ENCODE results near the gene UMAD1.
"Not testable (repeated sequence)": the region's sequence is repeated elsewhere in the genome, so short reads cannot be mapped to it uniquely, and the experiment has no call there.

DNA sequence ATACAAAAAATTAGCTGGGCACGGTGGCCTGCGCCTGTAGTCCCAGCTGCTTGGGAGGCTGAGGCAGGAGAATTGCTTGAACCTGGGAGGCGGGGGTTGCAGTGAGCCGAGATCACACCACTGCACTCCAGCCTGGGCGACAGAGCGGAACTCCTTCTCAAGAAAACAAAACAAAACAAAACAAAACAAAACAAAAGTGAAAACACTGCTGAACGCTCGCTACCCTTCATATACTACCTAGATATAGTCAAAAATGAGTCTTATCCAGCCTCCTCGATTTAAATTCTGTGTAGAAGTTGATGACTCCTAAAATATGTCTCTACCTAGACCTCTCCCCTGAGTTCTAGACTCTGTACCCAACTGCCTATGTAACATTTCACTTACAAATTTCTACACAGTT lies 164.3 kb downstream of the UMAD1 start:
- not testable (repeated sequence) for TF ChIP-seq POLR2A (IDR thresholded peaks at IDR 0.05; ENCODE audit: low read length); GATA1 (IDR thresholded peaks at IDR 0.05; ENCODE audit: low read depth, low read length)
